ENCODE results near the gene LDLR.
"Not testable (repeated sequence)": the region's sequence is repeated elsewhere in the genome, so short reads cannot be mapped to it uniquely, and the experiment has no call there.

LDLR gene

GRCh38 chr19:11142528-11143171 is 53.4 kb downstream of the LDLR start:
- H3K27ac ChIP-seq (ENCODE audit: low read depth, low read length), result peak overlapping the region; percentile 94
- H3K9me3 ChIP-seq (ENCODE audit: control insufficient read depth, insufficient read depth, low read depth, low read length), result no peaks in the 10 kb centered on the region
- H3K4me3 ChIP-seq (ENCODE audit: low read depth, low read length), result peak overlapping the region; percentile 26; the same call in 1 of the 2 replicates
- H3K9ac ChIP-seq (ENCODE audit: low read length), result peak overlapping the region; percentile 87
- H3K36me3 ChIP-seq (ENCODE audit: control insufficient read depth, insufficient read depth, low read length), result peaks cover 26% of the 10 kb centered on the region
- H3K27me3 ChIP-seq (ENCODE audit: control insufficient read depth, insufficient read depth, low read length), result no peaks in the 10 kb centered on the region
- H3K4me1 ChIP-seq (ENCODE audit: control insufficient read depth, insufficient read depth, low read length), result peaks cover 43% of the 10 kb centered on the region

- H3K27ac ChIP-seq (ENCODE audit: low read depth, low read length), result no peak overlapping the region
- no peak overlapping the region for H3K9ac ChIP-seq (ENCODE audit: low read length)
- H3K4me1 ChIP-seq (ENCODE audit: control insufficient read depth, insufficient read depth, low read length), result peaks cover 24% of the 10 kb centered on the region
- H3K9me3 ChIP-seq (ENCODE audit: control insufficient read depth, insufficient read depth, low read depth, low read length), result no peaks in the 10 kb centered on the region
- no peaks in the 10 kb centered on the region for H3K27me3 ChIP-seq (ENCODE audit: control insufficient read depth, insufficient read depth, low read length)
- no peak overlapping the region for H3K4me3 ChIP-seq (ENCODE audit: low read depth, low read length)
- H3K36me3 ChIP-seq (ENCODE audit: control insufficient read depth, insufficient read depth, low read length), result peaks cover 42% of the 10 kb centered on the region
These were observed 56.3 kb downstream of the LDLR start for GRCh38 chr19:11145536-11145924.

DNA sequence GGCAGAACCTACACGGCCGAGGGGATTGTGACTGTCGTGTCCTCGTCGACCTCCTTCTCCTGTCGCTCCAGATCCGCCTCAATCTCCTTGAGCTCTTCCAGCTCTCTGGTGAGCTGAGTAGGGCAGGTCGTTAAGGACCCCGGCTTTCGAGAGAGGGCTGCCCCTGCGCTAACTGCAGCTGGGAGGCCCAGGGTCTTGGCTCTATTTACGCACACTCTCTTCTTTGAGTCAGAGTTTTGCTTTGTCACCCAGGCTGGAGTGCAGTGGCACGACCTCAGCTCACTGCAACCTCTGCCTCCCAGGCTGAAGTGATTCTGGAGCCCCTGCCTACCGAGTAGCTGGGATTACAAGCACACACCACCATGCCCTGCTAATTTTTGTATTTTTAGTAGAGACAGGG is 58.7 kb downstream of the LDLR start:
- Histone ChIP-seq H3K9ac (ENCODE audit: low read length) (no peak overlapping the region), H3K36me3 (ENCODE audit: control insufficient read depth, insufficient read depth, low read length) (peaks cover 57% of the 10 kb centered on the region), H3K27ac (ENCODE audit: low read depth, low read length) (no peak overlapping the region)

GRCh38 chr19:11151181-11151580 is 61.9 kb downstream of the LDLR start:
- Histone ChIP-seq H3K27me3 (ENCODE audit: control insufficient read depth, insufficient read depth, low read length) (no peaks in the 10 kb centered on the region), H3K4me1 (ENCODE audit: control insufficient read depth, insufficient read depth, low read length) (peaks cover 6% of the 10 kb centered on the region; the same call in 1 of the 2 replicates), H3K36me3 (ENCODE audit: control insufficient read depth, insufficient read depth, low read length) (peaks cover 42% of the 10 kb centered on the region), H3K27ac (ENCODE audit: low read depth, low read length) (no peak overlapping the region), H3K4me3 (ENCODE audit: low read depth, low read length) (no peak overlapping the region), H3K9me3 (ENCODE audit: control insufficient read depth, insufficient read depth, low read depth, low read length) (no peaks in the 10 kb centered on the region), H3K9ac (ENCODE audit: low read length) (no peak overlapping the region)

More for the DNA sequence above, 58.7 kb downstream of the LDLR start:
- Histone ChIP-seq H3K4me1 (ENCODE audit: control insufficient read depth, insufficient read depth, low read length) (peaks cover 9% of the 10 kb centered on the region), H3K9me3 (ENCODE audit: control insufficient read depth, insufficient read depth, low read depth, low read length) (no peaks in the 10 kb centered on the region), H3K4me3 (ENCODE audit: low read depth, low read length) (no peak overlapping the region), H3K27me3 (ENCODE audit: control insufficient read depth, insufficient read depth, low read length) (no peaks in the 10 kb centered on the region)

GRCh38 chr19:11152318-11153062 is 63.2 kb downstream of the LDLR start:
- H3K36me3 ChIP-seq (ENCODE audit: control insufficient read depth, insufficient read depth, low read length), result peaks cover 32% of the 10 kb centered on the region
- H3K9ac ChIP-seq (ENCODE audit: low read length), result no peak overlapping the region
- no peaks in the 10 kb centered on the region for H3K9me3 ChIP-seq (ENCODE audit: control insufficient read depth, insufficient read depth, low read depth, low read length)
- H3K4me3 ChIP-seq (ENCODE audit: low read depth, low read length), result no peak overlapping the region
- peaks cover 7% of the 10 kb centered on the region; the same call in 1 of the 2 replicates for H3K4me1 ChIP-seq (ENCODE audit: control insufficient read depth, insufficient read depth, low read length)
- no peak overlapping the region for H3K27ac ChIP-seq (ENCODE audit: low read depth, low read length)
- no peaks in the 10 kb centered on the region for H3K27me3 ChIP-seq (ENCODE audit: control insufficient read depth, insufficient read depth, low read length)

- H3K9ac ChIP-seq (ENCODE audit: low read length), result peak overlapping the region; percentile 94
- peaks cover 17% of the 10 kb centered on the region for H3K36me3 ChIP-seq (ENCODE audit: control insufficient read depth, insufficient read depth, low read length)
- H3K9me3 ChIP-seq (ENCODE audit: control insufficient read depth, insufficient read depth, low read depth, low read length), result no peaks in the 10 kb centered on the region
- no peak overlapping the region for H3K27ac ChIP-seq (ENCODE audit: low read depth, low read length)
- H3K4me1 ChIP-seq (ENCODE audit: control insufficient read depth, insufficient read depth, low read length), result peaks cover 11% of the 10 kb centered on the region; the same call in 1 of the 2 replicates
- H3K27me3 ChIP-seq (ENCODE audit: control insufficient read depth, insufficient read depth, low read length), result no peaks in the 10 kb centered on the region
- peak overlapping the region; percentile 99 for H3K4me3 ChIP-seq (ENCODE audit: low read depth, low read length)
These were observed 65.4 kb downstream of the LDLR start for GRCh38 chr19:11154683-11155047.

DNA sequence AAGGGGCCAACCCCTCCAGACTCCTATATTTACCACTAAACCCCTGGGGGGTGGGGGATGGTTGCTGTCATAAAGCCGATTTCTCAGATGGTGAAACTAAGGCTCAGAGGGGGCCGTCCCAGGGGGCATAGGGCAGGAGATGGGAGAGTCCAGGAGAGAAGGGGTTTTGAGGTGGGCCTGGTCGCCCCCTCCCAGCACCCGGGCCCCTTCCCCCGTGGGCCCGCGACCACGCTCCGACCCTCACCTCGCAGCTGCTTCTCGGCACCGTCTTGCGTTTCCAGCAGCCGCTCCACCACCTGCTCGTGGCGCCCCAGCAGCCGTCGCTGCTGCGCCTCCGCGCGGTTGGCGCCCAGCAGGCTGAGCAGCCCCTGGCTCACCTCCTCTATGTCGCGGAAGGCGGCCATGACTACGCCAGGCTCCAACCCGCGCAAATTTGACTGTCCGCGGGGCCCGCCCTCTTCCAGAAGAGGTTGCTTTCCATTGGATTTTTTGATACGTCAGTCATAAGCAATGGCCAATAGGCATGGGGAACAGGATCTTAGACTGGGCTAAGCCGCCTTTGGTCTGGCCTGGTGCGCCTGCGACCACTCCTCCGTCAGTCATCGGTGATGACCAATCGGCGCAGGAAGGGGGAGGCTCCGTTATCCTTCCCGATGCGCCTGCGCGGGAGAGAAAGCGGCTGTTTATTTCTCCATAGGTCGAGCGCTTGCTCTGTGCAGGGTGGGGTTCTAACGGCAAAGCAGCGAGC is 66.3 kb downstream of the LDLR start, which contains the start of gene SPC24:
SPC24 (minus strand) TSS at position 410 of the 748 bp plus-strand sequence; CDS start at position 404, 6 bp downstream.
- Histone ChIP-seq H3K9me3 (ENCODE audit: control insufficient read depth, insufficient read depth, low read depth, low read length) (no peaks in the 10 kb centered on the region), H3K36me3 (ENCODE audit: control insufficient read depth, insufficient read depth, low read length) (peaks cover 15% of the 10 kb centered on the region), H3K4me3 (ENCODE audit: low read depth, low read length) (peak within 1 kb of the TSS; percentile 99), H3K4me1 (ENCODE audit: control insufficient read depth, insufficient read depth, low read length) (peaks cover 11% of the 10 kb centered on the region; the same call in 1 of the 2 replicates), H3K27me3 (ENCODE audit: control insufficient read depth, insufficient read depth, low read length) (no peaks in the 10 kb centered on the region), H3K27ac (ENCODE audit: low read depth, low read length) (peak within 1 kb of the TSS; percentile 86), H3K9ac (ENCODE audit: low read length) (peak within 1 kb of the TSS; percentile 94)

GRCh38 chr19:11159598-11160439 is 70.6 kb downstream of the LDLR start:
- H3K27me3 ChIP-seq (ENCODE audit: control insufficient read depth, insufficient read depth, low read length), result no peaks in the 10 kb centered on the region
- H3K4me1 ChIP-seq (ENCODE audit: control insufficient read depth, insufficient read depth, low read length), result 0 out of 2 replicates have a peak, but pooled peaks cover 5% of the 10 kb centered on the region
- no peak overlapping the region for H3K9ac ChIP-seq (ENCODE audit: low read length)
- H3K27ac ChIP-seq (ENCODE audit: low read depth, low read length), result no peak overlapping the region
- H3K36me3 ChIP-seq (ENCODE audit: control insufficient read depth, insufficient read depth, low read length), result no peaks in the 10 kb centered on the region; the same call in 1 of the 2 replicates
- no peak overlapping the region for H3K4me3 ChIP-seq (ENCODE audit: low read depth, low read length)
- H3K9me3 ChIP-seq (ENCODE audit: control insufficient read depth, insufficient read depth, low read depth, low read length), result no peaks in the 10 kb centered on the region

- not testable (repeated sequence) for H3K27ac ChIP-seq (ENCODE audit: low read depth, low read length); H3K36me3 ChIP-seq (ENCODE audit: control insufficient read depth, insufficient read depth, low read length); H3K27me3 ChIP-seq (ENCODE audit: control insufficient read depth, insufficient read depth, low read length); H3K4me3 ChIP-seq (ENCODE audit: low read depth, low read length); H3K4me1 ChIP-seq (ENCODE audit: control insufficient read depth, insufficient read depth, low read length); H3K9me3 ChIP-seq (ENCODE audit: control insufficient read depth, insufficient read depth, low read depth, low read length); H3K9ac ChIP-seq (ENCODE audit: low read length)
These were observed 71.1 kb downstream of the LDLR start for GRCh38 chr19:11160440-11160768.

DNA sequence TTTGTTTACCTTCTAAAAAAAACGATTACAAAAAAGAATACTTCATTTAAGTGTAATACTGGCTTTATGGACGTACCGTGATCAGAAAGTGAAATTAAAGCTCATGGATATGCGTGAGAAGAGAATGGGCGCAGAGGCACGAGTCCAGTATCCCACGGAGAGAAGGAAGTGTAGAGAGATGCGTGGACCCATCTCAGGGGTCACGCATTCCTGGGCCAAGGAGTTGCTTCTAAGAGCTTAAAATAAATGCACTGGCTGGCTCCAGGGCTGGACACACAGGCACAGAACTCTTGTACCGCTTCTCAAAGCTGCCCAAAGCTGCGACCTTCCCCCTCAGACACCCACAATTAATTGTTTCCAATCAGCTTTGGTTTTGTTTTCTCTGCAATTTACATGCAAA is 75.0 kb downstream of the LDLR start:
- Histone ChIP-seq H3K27ac (ENCODE audit: low read depth, low read length) (no peak overlapping the region), H3K27me3 (ENCODE audit: control insufficient read depth, insufficient read depth, low read length) (no peaks in the 10 kb centered on the region), H3K4me1 (ENCODE audit: control insufficient read depth, insufficient read depth, low read length) (no peaks in the 10 kb centered on the region), H3K9ac (ENCODE audit: low read length) (no peak overlapping the region), H3K4me3 (ENCODE audit: low read depth, low read length) (no peak overlapping the region), H3K9me3 (ENCODE audit: control insufficient read depth, insufficient read depth, low read depth, low read length) (no peaks in the 10 kb centered on the region), H3K36me3 (ENCODE audit: control insufficient read depth, insufficient read depth, low read length) (peaks cover 32% of the 10 kb centered on the region)

Measured in HUES6 (cell line).